Kidney (tissue), 14 donors: Measurements from ENCODE around the gene FAHD2A. TPM values are rescaled to one million over a fixed set of nuclear protein-coding genes. Genes with fewer than 3 reads are reported as not detected.

ENCODE experiments used
- DNase-seq, 5 donors: peaks; one replicate each; pipeline ENCODE4 v3.0.0-alpha.2; 2013 to 2020
- FAIRE-seq: peaks from 2 replicates; lab custom pipeline; 2012; peaks lifted over from hg19 to GRCh38; lab: Jason Lieb, UNC
- H3K27ac ChIP-seq, 2 donors: one replicate each; pipeline ENCODE4 v1.7.0; 2013; ENCODE audit warnings: low read depth in 2 of 2, low read length in 2 of 2, inconsistent platforms in 1 of 2
- H3K27me3 ChIP-seq: one replicate; pipeline ENCODE4 v1.7.1; 2013; ENCODE audit warnings: low read length, inconsistent platforms; ENCODE audit not compliant: control insufficient read depth, insufficient read depth
- H3K36me3 ChIP-seq, 3 donors: one replicate each; pipeline versions ENCODE4 v1.7.0 to v1.7.1; 2013; ENCODE audit warnings: low read length in 3 of 3, control low read depth in 1 of 3, inconsistent platforms in 1 of 3; ENCODE audit not compliant: insufficient read depth in 3 of 3, control insufficient read depth in 2 of 3
- H3K4me1 ChIP-seq, 3 donors: one replicate each; pipeline versions ENCODE4 v1.7.0 to v1.7.1; 2013; ENCODE audit warnings: low read length in 3 of 3, inconsistent platforms in 1 of 3, low read depth in 1 of 3; ENCODE audit not compliant: control insufficient read depth in 2 of 3, insufficient read depth in 2 of 3
- H3K4me3 ChIP-seq, 3 donors: one replicate each; pipeline versions ENCODE4 v1.7.0 to v1.8.1; 2013; ENCODE audit warnings: low read length in 3 of 3, control low read depth in 1 of 3, inconsistent platforms in 1 of 3
- H3K9ac ChIP-seq, 3 donors: one replicate each; pipeline versions ENCODE4 v1.7.0 to v1.7.1; 2013; ENCODE audit warnings: low read length in 3 of 3, control low read depth in 1 of 3, inconsistent platforms in 1 of 3
- H3K9me3 ChIP-seq, 3 donors: one replicate each; pipeline versions ENCODE4 v1.7.0 to v1.7.1; 2013; ENCODE audit warnings: low read length in 3 of 3, control low read depth in 1 of 3, inconsistent platforms in 1 of 3; ENCODE audit not compliant: control insufficient read depth in 2 of 3, insufficient read depth in 1 of 3
- intact Hi-C: fragments of 100-400 bp; cut with DNase I; formaldehyde crosslinking; loops from one replicate; pipeline ENCODE4 v1.11.1; 2022
- polyA plus RNA-seq: library from polyadenylated mRNA; stranded (reverse); fragments of 350-450 nt; fragmentation: Illumina TruSeq; extraction: RNeasy Lipid Tissue Mini Kit (QIAGEN cat#74804); gene quantifications from one replicate; pipeline ENCODE4 v1.2.3, GENCODE V29; 2014; ENCODE audit warnings: low read depth, low replicate concordance; ENCODE audit not compliant: insufficient read depth
- total RNA-seq: library from RNA; stranded (reverse); fragmentation: NEBNext Ultra II Directional; extraction: Animal tissue kit (Norgen Biotek cat#: 25700); gene quantifications from one replicate; pipeline ENCODE4 v1.2.1, GENCODE V29; 2021
- TF ChIP-seq, protein P1 (sequence below): IDR thresholded peaks from 3 replicates; pipeline ENCODE4 v1.5.1; 2012; ENCODE audit warnings: mild to moderate bottlenecking, moderate library complexity, borderline replicate concordance; ENCODE audit not compliant: insufficient read depth; ENCODE audit errors: extremely low read depth
- donor health status: control.
- donor health status: control.
- donor health status: control.
- donor health status: control.
- donor health status: control.
- donor health status: DM: yes; HTN: yes; CAD: no.
- donor health status: Normal renal cell carcinoma (clear cell type).

Gene FAHD2A
- total and polyA plus RNA-seq, 2 donors from 2014 or later, result 24.9 to 64.9 TPM

GRCh38 chr2:95390272-95390880 is 12.1 kb upstream of the FAHD2A start:
- Histone ChIP-seq H3K9ac (no peak overlapping the region), H3K36me3 (no peaks in the 10 kb centered on the region), H3K9me3 (no peaks in the 10 kb centered on the region), H3K4me1 (peaks cover 0 to 5% (median 3%) of the 10 kb centered on the region in 3 donors), H3K27ac (no peak overlapping the region), H3K27me3 (no peaks in the 10 kb centered on the region), H3K4me3 (no peak overlapping the region)
- FAIRE-seq (no peak), DNase-seq (peak in 1 of 5 donors; percentile 29)
- intact Hi-C loops, result no loop called here
- TF ChIP-seq, protein P1, sequence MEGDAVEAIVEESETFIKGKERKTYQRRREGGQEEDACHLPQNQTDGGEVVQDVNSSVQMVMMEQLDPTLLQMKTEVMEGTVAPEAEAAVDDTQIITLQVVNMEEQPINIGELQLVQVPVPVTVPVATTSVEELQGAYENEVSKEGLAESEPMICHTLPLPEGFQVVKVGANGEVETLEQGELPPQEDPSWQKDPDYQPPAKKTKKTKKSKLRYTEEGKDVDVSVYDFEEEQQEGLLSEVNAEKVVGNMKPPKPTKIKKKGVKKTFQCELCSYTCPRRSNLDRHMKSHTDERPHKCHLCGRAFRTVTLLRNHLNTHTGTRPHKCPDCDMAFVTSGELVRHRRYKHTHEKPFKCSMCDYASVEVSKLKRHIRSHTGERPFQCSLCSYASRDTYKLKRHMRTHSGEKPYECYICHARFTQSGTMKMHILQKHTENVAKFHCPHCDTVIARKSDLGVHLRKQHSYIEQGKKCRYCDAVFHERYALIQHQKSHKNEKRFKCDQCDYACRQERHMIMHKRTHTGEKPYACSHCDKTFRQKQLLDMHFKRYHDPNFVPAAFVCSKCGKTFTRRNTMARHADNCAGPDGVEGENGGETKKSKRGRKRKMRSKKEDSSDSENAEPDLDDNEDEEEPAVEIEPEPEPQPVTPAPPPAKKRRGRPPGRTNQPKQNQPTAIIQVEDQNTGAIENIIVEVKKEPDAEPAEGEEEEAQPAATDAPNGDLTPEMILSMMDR, result no peak

GRCh38 chr2:95390881-95391321 is 11.6 kb upstream of the FAHD2A start:
- Histone ChIP-seq H3K4me1 (peaks cover 0 to 5% (median 3%) of the 10 kb centered on the region in 3 donors), H3K9me3 (no peaks in the 10 kb centered on the region), H3K27me3 (no peaks in the 10 kb centered on the region), H3K27ac (no peak overlapping the region), H3K4me3 (no peak overlapping the region), H3K36me3 (no peaks in the 10 kb centered on the region), H3K9ac (no peak overlapping the region)
- FAIRE-seq (no peak), DNase-seq (peak in 1 of 5 donors; percentile 26)
- intact Hi-C loops, result no loop called here
- TF ChIP-seq, protein P1, result no peak

DNA sequence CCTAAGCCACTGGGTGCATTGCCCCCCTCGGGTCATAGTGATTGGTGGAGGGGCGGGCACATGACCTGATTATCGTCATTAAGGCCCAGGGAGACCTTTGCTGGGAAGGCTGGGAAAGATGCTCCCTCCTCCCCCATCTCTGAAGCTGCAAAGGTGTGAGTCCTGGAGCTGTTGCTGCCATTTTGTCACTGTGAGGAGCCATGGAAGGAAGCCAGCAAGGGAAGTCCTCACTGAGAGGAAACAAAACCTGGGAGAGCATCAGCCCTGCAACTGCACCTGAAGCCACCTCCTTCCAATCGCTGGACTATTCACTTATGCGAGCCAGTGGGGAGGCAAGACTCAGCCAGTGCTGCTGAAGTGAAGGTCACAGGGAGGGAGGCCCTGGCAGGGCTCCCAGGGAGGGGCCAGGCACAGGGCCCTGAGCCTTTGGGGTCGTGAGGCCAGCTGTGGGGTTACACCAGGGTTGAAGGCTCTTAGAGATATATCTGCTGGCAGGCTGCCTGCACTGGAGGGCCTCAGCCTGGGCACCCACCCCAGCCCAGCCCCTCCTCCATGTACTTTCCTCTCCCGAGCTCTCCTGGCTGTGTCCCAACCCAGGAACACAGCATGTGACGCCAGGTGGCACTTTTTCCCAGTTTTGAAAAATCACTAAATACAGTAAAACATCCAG is 10.7 kb upstream of the FAHD2A start:
- DNase-seq (peak in 1 of 5 donors; percentile 33), FAIRE-seq (no peak)
- no peaks in the 10 kb centered on the region for H3K9me3 ChIP-seq
- H3K27me3 ChIP-seq, result no peaks in the 10 kb centered on the region
- TF ChIP-seq, protein P1, result no peak
- intact Hi-C loops, result no loop called here
- no peak overlapping the region for H3K4me3 ChIP-seq
- H3K36me3 ChIP-seq, result no peaks in the 10 kb centered on the region
- no peak overlapping the region for H3K27ac ChIP-seq
- H3K9ac ChIP-seq, result no peak overlapping the region
- H3K4me1 ChIP-seq, result peaks cover 0 to 3% (median 0%) of the 10 kb centered on the region in 3 donors
